Heart right ventricle (tissue), 16 donors: Measurements from ENCODE around the gene KIFC3. TPM values are rescaled to one million over a fixed set of nuclear protein-coding genes. Genes with fewer than 3 reads are reported as not detected.
A peak's percentile ranks its signal among the peaks of the same experiment; 100 is the strongest.

Experiments used
- ATAC-seq, 8 donors: fragments of 200-7000 bp; cut with Tn5 transposase; one replicate each; pipeline ENCODE4 v1.9.1; 2020; ENCODE audit warnings: mild to moderate bottlenecking in 8 of 8, moderate library complexity in 8 of 8, moderate number of reproducible peaks in 1 of 8
- DNase-seq, 2 donors: peaks; one replicate each; pipeline ENCODE4 v3.0.0-alpha.2; 2020
- H3K27ac ChIP-seq, 10 donors: fragments of 200-600 bp; sonication (generic) in 2 of 10; one replicate each; pipeline versions ENCODE4 v1.5.0 to v1.8.0; 2020 to 2022; ENCODE audit warnings: mild to moderate bottlenecking in 3 of 10
- H3K27me3 ChIP-seq, 7 donors: fragments of 200-600 bp; one replicate each; pipeline ENCODE4 v1.8.0; 2021 to 2022; ENCODE audit warnings: mild to moderate bottlenecking in 2 of 7
- H3K36me3 ChIP-seq, 9 donors: fragments of 200-600 bp; sonication (generic) in 1 of 9; one replicate each; pipeline versions ENCODE4 v1.5.0 to v1.8.0; 2020 to 2022; ENCODE audit warnings: mild to moderate bottlenecking in 2 of 9
- H3K4me1 ChIP-seq, 9 donors: fragments of 200-600 bp; sonication (generic) in 1 of 9; one replicate each; pipeline versions ENCODE4 v1.5.0 to v1.8.0; 2020 to 2022; ENCODE audit warnings: mild to moderate bottlenecking in 4 of 9
- H3K4me3 ChIP-seq, 10 donors: fragments of 200-600 bp; sonication (generic) in 2 of 10; one replicate each; pipeline versions ENCODE4 v1.5.0 to v1.8.0; 2020 to 2022; ENCODE audit warnings: mild to moderate bottlenecking in 7 of 10, moderate library complexity in 2 of 10
- H3K9me3 ChIP-seq, 11 donors: fragments of 200-600 bp in 10 of 11; sonication (generic) in 2 of 11; one replicate each; pipeline versions ENCODE4 v1.5.0 to v1.8.0; 2013 to 2022; ENCODE audit warnings: mild to moderate bottlenecking in 2 of 11, control low read depth in 1 of 11, moderate library complexity in 1 of 11
- CTCF ChIP-seq, 9 donors: fragments of 200-600 bp; sonication (generic) in 2 of 9; IDR thresholded peaks; one replicate each; pipeline versions ENCODE4 v1.5.0 to v1.8.0; 2021 to 2022; ENCODE audit warnings: antibody characterized with exemption in 9 of 9, mild to moderate bottlenecking in 5 of 9, moderate library complexity in 1 of 9
- WGBS, 2 donors: extraction: QIAGEN DNeasy Blood & Tissue Kit; methylation state at CpG; one replicate each; pipeline ENCODE4 v1.1.7; 2013; ENCODE audit warnings: inconsistent platforms in 1 of 2; 5-methylcytosine and 5-hydroxymethylcytosine counted together
- intact Hi-C, 10 donors: fragments of 100-400 bp; cut with DNase I; formaldehyde crosslinking; loops; one replicate each; pipeline versions ENCODE4 v1.11.1 to v1.14.2; 2022
- polyA plus RNA-seq, 2 donors: library from polyadenylated mRNA; stranded (reverse); fragments of 200-250 nt; gene quantifications; one replicate each; pipeline ENCODE4 v1.2.3, GENCODE V29; 2013
- total RNA-seq, 10 donors: library from RNA; stranded (reverse); fragmentation: NEBNext Ultra II Directional in 3 of 10; extraction: Animal tissue kit (Norgen Biotek cat#: 25700) in 3 of 10; gene quantifications; one replicate each; pipeline versions ENCODE4 v1.2.1 to v1.2.4, GENCODE V29; 2021 to 2023
- donor health status: Arrhythmogenic right ventricular cardiomyopathy.
- donor health status: ischemic (EF 13 %, LVEDD 7.1; RV severe dilation, severe dysfunction).
- donor health status: healthy with polysubstance abuse.
- donor health status: DM: no; HTN: yes; CAD: no.
- donor health status: DM: no; HTN: no; CAD: no.
- donor health status: ischemic (EF 25% LVEDD 6.9; RV normal size, moderate dysfunction).
- donor health status: ischemic (EF 25% LVEDD 5.7; RV mildly dilated, moderate dysfunction).
- donor health status: healthy.
- donor health status: DM: yes; HTN: yes; CAD: no.
- donor health status: Ischemic cardiomyopathy.
- donor health status: ischemic (EF 35%, LVEDD 5.7; RV mildly dilated, moderate dysfunction).
- donor health status: nonischemic (EF 11% LVEDD 7.7; RV severe dilation, severe dysfunction).
- donor health status: DM: yes; HTN: yes; CAD: no.
- donor health status: PGD.
- donor health status: ischemic (EF 29% LVEDD 5.4; RV normal size, mild dysfunction).
- donor health status: nonischemic (EF 23%, LVEDD 6.1; RV moderate dilation, normal function).

Gene KIFC3
- total and polyA plus RNA-seq, 12 donors: 42.5 to 97.4 (median 63.5) TPM

- Histone ChIP-seq H3K27ac (no peak overlapping the region), H3K4me3 (no peak overlapping the region), H3K27me3 (no peaks in the 10 kb centered on the region), H3K4me1 (peaks cover 0 to 17% (median 3%) of the 10 kb centered on the region in 9 donors), H3K36me3 (no peaks in the 10 kb centered on the region), H3K9me3 (no peaks in the 10 kb centered on the region)
- DNase-seq: peak in 1 of 2 donors; percentile 36
- intact Hi-C loops: no loop called here
- no peak for ATAC-seq
- WGBS, 2 donors: 66 to 67% methylated on average over 5 of the region's 5 CpGs
- TF ChIP-seq CTCF (IDR thresholded peaks at IDR 0.05): no peak
Observed at GRCh38 chr16:57823836-57824235, 21.5 kb upstream of the KIFC3 start.

GRCh38 chr16:57822856-57823255 is 20.6 kb upstream of the KIFC3 start:
- Histone ChIP-seq H3K9me3 (no peaks in the 10 kb centered on the region), H3K27ac (no peak overlapping the region), H3K36me3 (no peaks in the 10 kb centered on the region), H3K4me3 (no peak overlapping the region), H3K4me1 (peaks cover 0 to 14% (median 3%) of the 10 kb centered on the region in 9 donors), H3K27me3 (no peaks in the 10 kb centered on the region)
- ATAC-seq (no peak), DNase-seq (no peak)
- intact Hi-C loops: no loop called here
- TF ChIP-seq CTCF (IDR thresholded peaks at IDR 0.05): no peak
- WGBS, 2 donors: 53 to 55% methylated on average over 2 of the region's 2 CpGs

DNA sequence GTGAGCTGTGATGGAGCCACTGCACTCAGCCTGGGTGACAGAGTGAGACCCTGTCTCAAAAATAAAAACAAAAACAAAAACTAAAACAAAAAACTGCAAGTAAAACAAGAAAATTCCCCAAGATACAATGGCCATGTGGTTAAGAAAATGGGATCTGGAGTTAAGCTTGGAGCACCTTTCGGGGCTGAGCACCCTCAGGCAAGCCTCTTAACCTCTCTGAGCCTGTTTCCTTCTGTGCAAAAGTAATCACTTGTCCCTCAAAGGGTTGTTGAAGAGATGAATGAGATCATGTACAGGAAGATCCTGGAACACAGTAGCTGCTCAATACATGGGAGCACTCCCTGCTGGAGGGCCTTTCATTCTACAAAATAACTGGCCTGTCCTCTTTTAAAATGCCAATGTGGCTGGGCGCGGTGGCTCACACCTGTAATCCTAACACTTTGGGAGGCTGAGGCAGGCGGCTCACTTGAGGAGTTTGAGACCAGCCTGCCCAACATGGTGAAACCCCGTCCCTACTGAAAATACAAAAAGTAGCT is 19.8 kb upstream of the KIFC3 start:
- H3K4me3 ChIP-seq: no peak overlapping the region
- H3K27ac ChIP-seq: no peak overlapping the region
- WGBS, 2 donors: 96 to 98% methylated on average over 5 of the region's 5 CpGs
- DNase-seq (no peak), ATAC-seq (no peak)
- intact Hi-C loops: no loop called here
- peaks cover 0 to 12% (median 4%) of the 10 kb centered on the region in 9 donors for H3K4me1 ChIP-seq
- H3K27me3 ChIP-seq: no peaks in the 10 kb centered on the region
- no peaks in the 10 kb centered on the region for H3K36me3 ChIP-seq
- TF ChIP-seq CTCF (IDR thresholded peaks at IDR 0.05): no peak
- no peaks in the 10 kb centered on the region for H3K9me3 ChIP-seq

- Histone ChIP-seq H3K27ac (no peak overlapping the region), H3K9me3 (no peaks in the 10 kb centered on the region), H3K27me3 (no peaks in the 10 kb centered on the region), H3K4me1 (peaks cover 4 to 12% (median 9%) of the 10 kb centered on the region in 9 donors), H3K4me3 (no peak overlapping the region), H3K36me3 (no peaks in the 10 kb centered on the region)
- DNase-seq (no peak), ATAC-seq (no peak)
- 68% methylated on average over 10 of the region's 10 CpGs for WGBS, 2 donors
- no peak for TF ChIP-seq CTCF (IDR thresholded peaks at IDR 0.05)
- intact Hi-C loops: no loop called here
Observed at GRCh38 chr16:57821149-57821971, 19.1 kb upstream of the KIFC3 start.
